Pancreas (tissue), 10 donors: ENCODE data around the gene TOB1. TPM values are rescaled to one million over a fixed set of nuclear protein-coding genes. Genes with fewer than 3 reads are reported as not detected.

Experiments used
- ATAC-seq, 4 donors: fragments of 200-7000 bp; cut with Tn5 transposase; one replicate each; pipeline versions ENCODE4 v1.8.0 to v1.9.1; 2020; ENCODE audit warnings: mild to moderate bottlenecking in 4 of 4, moderate library complexity in 4 of 4
- DNase-seq, 6 donors: peaks; one replicate each; pipeline ENCODE4 v3.0.0-alpha.2; 2020
- FAIRE-seq: peaks from 2 replicates; lab custom pipeline; 2012; peaks lifted over from hg19 to GRCh38; lab: Jason Lieb, UNC
- H3K27ac ChIP-seq, 4 donors: fragments of 200-600 bp; sonication (generic); 1 replicate in 3 of 4; 2 replicates in 1 of 4; pipeline versions ENCODE4 v1.5.0 to v1.8.0; 2020
- H3K27me3 ChIP-seq, 4 donors: fragments of 200-600 bp; one replicate each; pipeline ENCODE4 v1.8.0; 2021
- H3K36me3 ChIP-seq, 3 donors: fragments of 200-600 bp; sonication (generic) in 1 of 3; one replicate each; pipeline versions ENCODE4 v1.5.0 to v1.8.0; 2020 to 2021
- H3K4me1 ChIP-seq, 3 donors: fragments of 200-600 bp; one replicate each; pipeline ENCODE4 v1.8.0; 2021
- H3K4me3 ChIP-seq, 4 donors: fragments of 200-600 bp; sonication (generic) in 2 of 4; one replicate each; pipeline versions ENCODE4 v1.5.0 to v1.8.0; 2020 to 2021
- H3K9me3 ChIP-seq, 4 donors: fragments of 200-600 bp; one replicate each; pipeline ENCODE4 v1.8.0; 2021
- CTCF ChIP-seq, 4 donors: fragments of 200-600 bp; sonication (generic) in 3 of 4; IDR thresholded peaks; one replicate each; pipeline versions ENCODE4 v1.5.0 to v1.8.0; 2021; ENCODE audit warnings: antibody characterized with exemption in 4 of 4
- WGBS, 2 donors: extraction: QIAGEN DNeasy Blood & Tissue Kit; methylation state at CpG; one replicate each; pipeline ENCODE4 v1.1.7; 2013; 5-methylcytosine and 5-hydroxymethylcytosine counted together
- intact Hi-C, 3 donors: fragments of 100-400 bp; cut with DNase I; formaldehyde crosslinking; loops; one replicate each; pipeline versions ENCODE4 v1.11.1 to v1.14.2; 2022
- polyA plus RNA-seq, 2 donors: library from polyadenylated mRNA; stranded (reverse); fragments of 200-250 nt; gene quantifications; one replicate each; pipeline ENCODE4 v1.2.3, GENCODE V29; 2013
- total RNA-seq, 6 donors: library from RNA; stranded (reverse); fragmentation: NEBNext Ultra II Directional in 4 of 6; extraction: Animal tissue kit (Norgen Biotek cat#: 25700) in 4 of 6; gene quantifications; one replicate each; pipeline versions ENCODE4 v1.2.1 to v1.2.4, GENCODE V29; 2021 to 2023
- donor health status: healthy with polysubstance abuse.
- donor health status: DM: no; HTN: no; CAD: no; lungs with moderate emphysema.
- donor health status: DM: no; HTN: no; CAD: no.
- donor health status: control.
- donor health status: control.
- donor health status: Bipolar disorder and iron deficiency.
- donor health status: DM: yes; HTN: yes; CAD: no.
- donor health status: DM: no; HTN: no; CAD: no.
- donor health status: DM: no; HTN: no; CAD: no.
- donor health status: DM: yes; HTN: yes; CAD: no.

TOB1 gene
- total and polyA plus RNA-seq, 8 donors = 33.1 to 157 (median 78.3) TPM

GRCh38 chr17:50902372-50903353 lies 36.5 kb upstream of the TOB1 start:
- 61 to 70% methylated on average over 9 of the region's 9 CpGs for WGBS, 2 donors
- Histone ChIP-seq H3K4me1 (peaks cover 51 to 56% (median 53%) of the 10 kb centered on the region in 3 donors), H3K27me3 (no peaks in the 10 kb centered on the region), H3K27ac (peak overlapping the region; percentile 90 to 97 (median 94)), H3K36me3 (no peaks in the 10 kb centered on the region), H3K4me3 (no peak overlapping the region), H3K9me3 (no peaks in the 10 kb centered on the region)
- ATAC-seq = no peak
- no peak for TF ChIP-seq CTCF (IDR thresholded peaks at IDR 0.05)
- no peak for FAIRE-seq
- intact Hi-C loops = loop anchor here in 1 of 3 donors (5.0 kb wide), 1 partner anchor 35 kb away; the partner anchor contains the start of gene TOB1
- no peak for DNase-seq

- H3K27me3 ChIP-seq = no peaks in the 10 kb centered on the region
- H3K27ac ChIP-seq = no peak overlapping the region
- no peaks in the 10 kb centered on the region for H3K9me3 ChIP-seq
- no peak for TF ChIP-seq CTCF (IDR thresholded peaks at IDR 0.05)
- peaks cover 30 to 38% (median 34%) of the 10 kb centered on the region in 3 donors for H3K4me1 ChIP-seq
- H3K36me3 ChIP-seq = no peaks in the 10 kb centered on the region
- intact Hi-C loops = loop anchor here in 1 of 3 donors (5.0 kb wide), 1 partner anchor 33 kb away; the partner anchor contains the start of gene TOB1
- ATAC-seq (no peak), DNase-seq (no peak), FAIRE-seq (no peak)
- WGBS, 2 donors = 55 to 72% methylated on average over 7 of the region's 7 CpGs
- no peak overlapping the region for H3K4me3 ChIP-seq
These were observed 34.3 kb upstream of the TOB1 start for GRCh38 chr17:50900383-50900892.

- intact Hi-C loops = loop anchor here in 1 of 3 donors (5.0 kb wide), 1 partner anchor 32 kb away; the partner anchor contains the start of gene TOB1
- DNase-seq = no peak
- TF ChIP-seq CTCF (IDR thresholded peaks at IDR 0.05) = no peak
- H3K27ac ChIP-seq = no peak overlapping the region
- peaks cover 23 to 31% (median 27%) of the 10 kb centered on the region in 3 donors for H3K4me1 ChIP-seq
- H3K4me3 ChIP-seq = no peak overlapping the region
- no peaks in the 10 kb centered on the region for H3K9me3 ChIP-seq
- WGBS, 2 donors = 92 to 93% methylated on average over 17 of the region's 17 CpGs
- ATAC-seq = no peak
- H3K36me3 ChIP-seq = no peaks in the 10 kb centered on the region
- FAIRE-seq = no peak
- no peaks in the 10 kb centered on the region for H3K27me3 ChIP-seq
These were observed 33.6 kb upstream of the TOB1 start for GRCh38 chr17:50899559-50900319.

GRCh38 chr17:50899005-50899460 lies 32.9 kb upstream of the TOB1 start:
- peaks cover 16 to 24% (median 20%) of the 10 kb centered on the region in 3 donors for H3K4me1 ChIP-seq
- WGBS, 2 donors = 86 to 87% methylated on average over 6 of the region's 6 CpGs
- no peak overlapping the region for H3K4me3 ChIP-seq
- ATAC-seq (peak in 3 of 4 donors; percentile 23 to 39 (median 24)), FAIRE-seq (no peak), DNase-seq (no peak)
- no peaks in the 10 kb centered on the region for H3K36me3 ChIP-seq
- H3K9me3 ChIP-seq = no peaks in the 10 kb centered on the region
- intact Hi-C loops = no loop called here
- H3K27ac ChIP-seq = no peak overlapping the region
- no peaks in the 10 kb centered on the region for H3K27me3 ChIP-seq
- TF ChIP-seq CTCF (IDR thresholded peaks at IDR 0.05) = no peak
